Activated T-cell treated with anti-CD3 and anti-CD28 coated beads, Interleukin-2, amount 50 U/mL, for 1 hour (primary cell): ENCODE measurements around the gene LRCOL1.

Experiments
- DNase-seq: peaks from one replicate; pipeline ENCODE4 v3.0.0-alpha.2; 2020

The LRCOL1 gene

GRCh38 chr12:132618683-132619043 is 8.3 kb upstream of the LRCOL1 start, which contains the start of gene P2RX2:
Gene P2RX2 (plus strand): TSS chr12:132618776. CDS start chr12:132618817, 41 bp downstream.
- no peak for DNase-seq

DNA sequence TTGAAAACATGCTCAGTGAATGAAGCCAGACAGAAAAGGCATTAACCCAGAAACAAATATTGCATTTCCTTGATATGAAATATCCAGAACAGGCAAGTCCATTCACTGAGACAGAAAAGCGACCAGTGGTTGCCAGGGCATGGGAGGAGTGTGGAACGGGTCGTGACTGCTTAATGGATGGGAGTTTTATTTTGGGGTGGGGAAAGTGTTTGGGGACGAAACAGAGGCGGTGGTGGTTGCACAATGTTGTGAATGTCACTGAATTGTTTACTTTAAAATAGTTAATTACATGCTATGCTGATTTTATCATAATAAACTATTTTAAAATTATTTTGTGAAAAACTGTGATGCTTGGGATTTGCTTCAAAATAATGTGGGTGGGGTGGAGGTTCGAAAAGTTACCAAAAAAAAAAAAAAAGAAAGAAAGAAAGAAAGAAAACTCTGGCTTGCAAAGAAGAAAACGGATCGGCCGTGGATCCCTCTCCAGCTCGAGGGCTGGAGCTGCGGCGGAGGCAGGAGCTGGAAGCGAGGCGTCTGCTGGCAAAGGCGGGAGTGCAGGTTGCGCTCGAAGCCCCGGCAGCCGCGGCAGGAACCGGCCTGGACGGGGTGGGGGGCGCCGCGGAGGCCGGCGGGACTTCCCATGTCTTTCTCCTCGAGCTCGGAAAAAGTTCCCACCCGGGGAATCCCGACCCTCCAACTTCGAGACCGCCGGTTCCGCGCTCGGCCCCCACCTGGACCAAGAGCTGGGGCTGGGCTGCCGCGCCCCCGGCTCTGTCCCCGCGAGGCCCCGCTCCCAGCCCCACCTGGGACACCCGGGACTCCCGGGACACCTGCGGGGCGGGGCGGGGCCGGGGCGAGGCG is 7.7 kb upstream of the LRCOL1 start:
- no peak for DNase-seq

- no peak for DNase-seq
Measured at GRCh38 chr12:132617135-132617701, 6.8 kb upstream of the LRCOL1 start.

- DNase-seq: no peak
Measured at GRCh38 chr12:132615579-132616038, 5.2 kb upstream of the LRCOL1 start.

DNA sequence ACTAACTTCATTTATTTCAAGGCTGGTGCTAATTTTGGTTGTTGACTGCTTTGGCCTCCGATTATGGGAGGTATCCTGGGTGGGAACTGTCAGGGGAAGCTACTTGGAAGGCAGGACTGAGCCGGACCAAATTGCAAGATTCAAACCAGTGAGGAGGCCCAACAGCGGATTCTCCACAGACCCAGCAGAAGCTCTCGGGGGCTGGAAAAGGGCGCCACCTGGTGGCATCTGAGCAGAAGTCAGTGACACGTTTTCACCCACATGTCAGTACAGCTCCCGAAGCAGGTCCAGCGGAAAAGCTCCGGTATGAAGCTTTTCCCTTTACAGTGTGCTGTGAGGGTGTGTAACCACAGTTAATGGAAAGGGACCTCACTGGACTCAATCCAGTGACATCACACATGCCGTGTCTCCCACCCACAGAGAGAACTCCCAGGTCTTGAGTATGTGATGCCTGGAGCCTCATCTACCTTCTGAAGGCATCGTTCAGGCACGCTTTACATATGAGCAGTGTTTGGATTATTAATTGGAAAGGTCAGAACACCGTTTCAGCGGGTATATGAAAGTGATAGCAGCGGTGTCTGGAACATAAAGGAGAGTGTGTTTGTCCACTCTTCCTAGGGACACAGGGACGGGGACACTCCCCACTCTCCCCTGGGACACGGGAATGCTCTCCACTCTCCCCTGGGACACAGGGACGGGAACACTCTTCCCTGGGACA is 4.6 kb upstream of the LRCOL1 start:
- peak; percentile 79 for DNase-seq

GRCh38 chr12:132614029-132614428 is 3.6 kb upstream of the LRCOL1 start:
- no peak for DNase-seq

- DNase-seq: no peak
Measured at GRCh38 chr12:132611620-132612019, 1.2 kb upstream of the LRCOL1 start.

DNA sequence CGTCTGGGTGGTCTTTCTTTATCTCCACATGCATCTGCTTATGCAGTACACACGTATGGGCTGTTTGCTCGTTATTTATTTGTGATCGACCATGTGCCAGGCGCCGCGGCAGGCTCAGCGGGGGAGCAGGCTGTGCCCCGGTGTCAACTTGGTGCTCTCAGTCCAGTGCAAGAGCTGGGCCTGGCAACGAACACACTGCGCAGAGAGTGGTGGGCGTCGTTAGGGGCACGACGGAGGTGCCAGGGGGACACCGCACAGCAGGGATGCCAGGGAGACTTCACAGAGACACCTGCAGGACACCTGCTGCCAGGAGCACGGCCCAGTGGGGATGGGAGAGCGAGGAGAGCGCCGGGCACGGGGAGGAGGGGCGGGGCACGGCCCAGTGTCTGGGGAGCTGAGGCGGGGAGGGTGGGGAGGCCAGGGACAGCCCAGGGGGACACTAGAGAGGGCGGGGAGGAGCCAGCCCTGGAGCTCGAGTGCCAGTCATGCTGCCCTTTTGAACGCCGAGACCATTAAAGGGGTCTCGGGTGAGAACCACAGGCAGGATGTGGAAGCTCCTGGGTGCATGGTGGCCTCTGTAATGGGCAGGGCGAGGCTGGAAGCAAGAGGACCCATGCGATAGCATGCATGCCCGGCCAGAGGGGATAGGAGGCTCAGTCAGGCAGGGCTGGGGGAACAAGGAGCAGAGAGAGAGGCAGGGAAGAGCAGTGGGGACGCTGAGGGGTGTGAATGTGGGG is 652 bp upstream of the LRCOL1 start:
- no peak for DNase-seq

DNA sequence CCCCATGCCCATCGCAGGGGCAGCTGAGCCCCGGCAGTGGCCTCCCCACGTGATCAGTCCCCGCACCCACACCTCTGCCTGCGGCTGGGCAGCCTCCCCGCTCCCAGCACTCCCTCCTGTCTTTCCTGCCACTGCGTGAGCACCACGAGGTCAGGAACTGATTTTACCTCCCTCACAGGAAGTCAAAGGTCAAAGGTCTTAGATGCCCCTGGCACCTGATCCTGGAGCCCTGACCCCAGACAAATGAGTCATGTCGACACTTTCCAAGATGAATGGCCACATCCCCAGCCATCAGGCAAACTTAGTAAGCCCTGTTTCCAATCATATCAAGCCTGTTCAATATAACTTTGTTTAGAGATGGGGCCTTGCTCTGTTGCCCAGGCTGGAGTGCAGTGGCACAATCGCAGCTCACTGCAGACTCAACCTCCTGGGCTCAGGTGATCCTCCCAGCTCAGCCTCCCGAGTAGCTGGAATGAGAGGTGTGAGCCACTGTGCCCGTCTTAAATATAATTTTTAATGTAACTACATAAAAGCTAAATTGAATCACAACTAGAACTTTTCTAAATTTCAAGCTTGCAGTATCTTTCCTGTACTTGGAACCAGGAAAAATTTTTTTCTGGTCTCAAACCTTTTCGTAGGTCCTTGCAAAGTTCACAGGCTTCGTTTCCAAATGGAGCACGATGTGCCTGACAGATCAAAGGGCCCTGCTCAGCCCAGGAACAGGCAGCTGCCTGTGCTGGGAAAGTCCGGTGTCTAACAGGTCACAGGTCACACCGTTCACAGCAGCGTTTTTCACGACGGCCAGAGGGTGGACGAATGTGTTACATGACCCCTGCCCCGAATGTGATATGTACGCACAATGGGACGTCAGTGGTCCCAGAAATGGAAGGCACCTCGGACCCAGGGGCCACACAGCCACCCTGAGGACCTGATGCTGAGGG is 1.9 kb downstream of the LRCOL1 start:
- DNase-seq: no peak

GRCh38 chr12:132606927-132607326 is 3.5 kb downstream of the LRCOL1 start:
- no peak for DNase-seq

GRCh38 chr12:132606466-132606865 is 3.9 kb downstream of the LRCOL1 start:
- no peak for DNase-seq

- no peak for DNase-seq
Measured at GRCh38 chr12:132605892-132606291, 4.5 kb downstream of the LRCOL1 start.

- no peak for DNase-seq
Measured at GRCh38 chr12:132604668-132605441, 5.5 kb downstream of the LRCOL1 start.

DNA sequence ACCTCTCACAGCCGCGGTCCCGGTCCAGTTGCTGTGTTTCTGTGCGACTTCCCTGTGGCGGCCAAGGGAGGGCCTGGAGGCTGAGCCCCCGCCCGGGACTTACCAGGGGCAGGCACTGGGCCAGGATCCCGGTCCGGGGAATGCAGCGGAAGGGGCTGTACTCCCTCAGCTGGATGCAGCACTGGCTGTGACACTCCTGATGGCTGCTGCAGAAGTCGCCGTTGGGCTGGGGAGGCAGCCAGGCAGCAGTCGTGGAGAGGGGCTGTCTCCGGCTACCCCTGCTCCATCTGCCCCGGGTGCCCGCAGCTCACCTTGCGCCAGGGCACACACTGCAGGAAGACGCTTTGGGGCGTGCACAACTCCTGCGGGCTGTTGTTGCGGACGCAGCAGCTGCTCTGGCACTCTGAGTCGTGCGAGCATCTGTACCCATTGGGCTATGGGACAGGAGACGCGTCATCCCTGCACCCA is 6.2 kb downstream of the LRCOL1 start:
- no peak for DNase-seq

DNA sequence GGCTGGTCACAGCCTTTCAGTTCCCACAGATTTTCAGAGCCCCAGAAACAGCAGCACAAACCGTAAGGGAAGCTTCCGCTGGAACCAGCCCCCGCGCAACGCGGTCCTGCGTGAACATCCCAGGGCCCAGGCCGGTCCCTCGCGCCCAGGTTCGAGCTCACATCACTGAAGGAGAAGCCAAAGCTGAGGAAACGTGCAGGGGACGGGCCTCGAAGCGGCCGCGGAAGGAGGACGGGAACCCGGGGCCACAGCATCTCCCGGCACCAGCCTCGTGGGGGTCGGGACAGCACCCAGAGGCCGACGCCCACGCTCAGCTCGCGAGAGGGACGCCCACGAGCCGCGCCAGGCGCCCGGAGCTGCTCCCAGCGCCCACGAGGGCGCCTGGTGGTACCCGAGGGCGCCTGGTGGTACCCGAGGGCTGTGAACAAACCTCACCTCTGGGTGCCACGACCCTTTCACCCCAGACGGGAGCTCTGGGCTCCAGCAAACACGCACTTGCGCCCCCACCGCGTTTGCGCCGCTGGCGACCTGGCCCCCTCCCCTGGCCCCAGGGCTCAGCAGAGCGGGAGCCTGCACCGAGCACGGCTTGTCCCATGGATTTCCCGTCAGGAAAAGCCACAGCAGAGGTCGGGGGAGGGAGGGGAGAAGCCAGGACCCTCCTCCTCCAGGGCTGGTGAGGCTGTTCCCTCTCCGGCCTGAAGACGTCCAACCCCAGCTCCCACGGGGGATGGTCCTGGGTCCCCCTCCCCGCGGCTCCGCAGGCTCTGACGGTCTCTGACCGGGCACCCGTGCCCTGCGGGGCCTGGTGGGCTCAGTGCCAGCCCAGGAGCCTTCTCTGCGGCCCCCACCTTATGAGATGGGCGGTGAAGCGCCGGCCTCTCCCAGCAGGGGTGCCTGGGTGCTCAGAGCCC is 6.9 kb downstream of the LRCOL1 start:
- DNase-seq: no peak

DNA sequence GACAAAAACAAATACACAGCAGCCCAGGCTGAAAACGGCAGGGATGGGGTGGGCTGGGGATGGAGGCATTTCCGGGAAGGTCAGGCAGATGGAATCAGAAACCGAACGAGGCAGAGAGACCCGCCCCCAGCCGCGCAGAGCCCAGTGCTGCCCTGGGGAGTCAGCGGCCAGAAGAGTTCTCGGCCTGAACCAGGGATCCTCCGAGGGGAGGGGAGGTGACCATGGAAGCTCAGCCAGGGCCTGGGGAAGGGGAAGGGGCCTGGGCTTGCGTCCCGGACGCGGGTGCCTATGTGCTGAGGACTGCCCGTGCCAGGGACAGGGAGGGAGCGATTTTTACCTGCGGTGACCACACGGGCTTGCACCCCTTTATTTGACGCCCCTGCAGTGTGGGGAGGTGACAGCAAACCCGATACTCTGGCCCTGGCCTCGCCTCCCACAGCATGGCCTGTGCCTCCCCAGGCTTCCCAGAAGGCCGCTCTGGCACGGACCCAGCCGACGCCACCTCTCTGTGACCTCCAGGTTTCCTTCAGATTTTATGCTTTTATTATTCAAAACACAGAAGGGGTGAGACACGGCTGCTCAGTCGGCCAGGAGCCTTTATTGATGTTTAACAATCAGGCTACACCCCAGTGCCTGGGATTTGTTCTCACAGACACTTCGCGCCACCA is 7.7 kb downstream of the LRCOL1 start:
- no peak for DNase-seq

DNA sequence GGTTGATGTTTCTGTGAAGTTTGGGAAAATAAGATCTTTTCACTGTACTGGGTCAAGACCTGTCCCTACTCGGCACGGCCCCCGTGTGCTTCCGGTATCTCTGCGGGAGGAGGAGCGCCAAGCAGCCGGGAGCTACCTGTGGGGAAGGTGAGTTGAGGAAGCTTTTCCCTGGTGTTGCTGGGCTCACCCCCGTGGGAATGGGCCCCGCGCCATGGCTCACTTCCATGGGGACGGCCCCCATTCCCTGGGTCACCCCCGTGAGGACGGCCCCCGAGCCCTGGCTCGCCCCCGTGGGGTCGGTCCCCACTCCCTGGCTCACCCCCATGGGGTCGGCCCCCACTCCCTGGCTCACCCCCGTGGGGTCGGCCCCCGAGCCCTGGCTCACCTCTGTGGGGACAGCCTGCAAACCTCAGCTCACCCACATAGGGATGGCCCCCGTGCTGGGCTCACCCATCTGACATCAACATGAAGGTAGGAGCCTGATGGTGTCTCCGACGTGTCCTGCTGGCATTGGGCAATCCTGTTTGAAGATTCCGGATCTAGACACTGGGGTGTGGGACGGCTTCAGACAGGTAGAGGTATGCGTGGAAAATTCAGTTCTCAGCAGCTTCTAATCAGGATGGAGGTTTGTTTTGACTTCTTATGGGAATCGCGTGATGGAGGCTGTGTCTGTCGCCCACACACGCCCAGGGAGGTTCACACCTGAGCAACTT is 9.1 kb downstream of the LRCOL1 start:
- no peak for DNase-seq
